Thyroid gland (tissue), 4 donors: ENCODE measurements around the gene RPGRIP1L. TPM values are rescaled to one million over a fixed set of nuclear protein-coding genes. Genes with fewer than 3 reads are reported as not detected.
A peak's percentile ranks its signal among the peaks of the same experiment; 100 is the strongest.

Experiments
- DNase-seq, 2 donors: peaks; one replicate each; pipeline ENCODE4 v3.0.0-alpha.2; 2019
- H3K27ac ChIP-seq, 3 donors: fragments of 200-600 bp; sonication (generic); 1 replicate in 2 of 3; 2 replicates in 1 of 3; pipeline ENCODE4 v1.5.1; 2016 to 2019; ENCODE audit warnings: mild to moderate bottlenecking in 1 of 3, moderate library complexity in 1 of 3
- H3K27me3 ChIP-seq: fragments of 200-600 bp; sonication (generic); one replicate; pipeline ENCODE4 v1.5.1; 2019
- H3K36me3 ChIP-seq, 2 donors: fragments of 200-600 bp; sonication (generic); one replicate each; pipeline ENCODE4 v1.5.1; 2016 to 2019
- H3K4me1 ChIP-seq, 2 donors: fragments of 200-600 bp; sonication (generic); one replicate each; pipeline ENCODE4 v1.5.1; 2017 to 2019
- H3K4me3 ChIP-seq, 3 donors: fragments of 200-600 bp; sonication (generic); replicated peaks in 1 of 3; 1 replicate in 2 of 3; 2 replicates in 1 of 3; pipeline ENCODE4 v1.5.1; 2016; ENCODE audit warnings: mild to moderate bottlenecking in 1 of 3
- H3K9me3 ChIP-seq: fragments of 200-600 bp; sonication (generic); one replicate; pipeline ENCODE4 v1.5.1; 2017
- POLR2A ChIP-seq, 2 donors: fragments of 450-650 bp; IDR thresholded peaks; one replicate each; pipeline ENCODE4 v1.6.1; 2017; ENCODE audit warnings: antibody characterized with exemption in 2 of 2, mild to moderate bottlenecking in 2 of 2, moderate library complexity in 1 of 2
- WGBS, 2 donors: methylation state at CpG; one replicate each; pipeline ENCODE4 v1.1.5; 2017; 5-methylcytosine and 5-hydroxymethylcytosine counted together
- intact Hi-C: fragments of 100-400 bp; cut with DNase I; formaldehyde crosslinking; loops from one replicate; pipeline ENCODE4 v1.15.1; 2023
- total RNA-seq, 4 donors: library from RNA; depleted of rRNA; stranded (reverse); fragments of >200 nt; gene quantifications; one replicate each; pipeline ENCODE4 v1.2.3, GENCODE V29; 2016
- TF ChIP-seq, protein P1 (sequence below), 6 experiments: fragments of 200-600 bp in 3 of 6; fragments of 450-650 bp in 3 of 6; sonication (generic) in 3 of 6; IDR thresholded peaks; one replicate each; pipeline ENCODE4 v1.5.1; 2016 to 2019; ENCODE audit warnings: antibody characterized with exemption in 6 of 6, mild to moderate bottlenecking in 2 of 6, inconsistent platforms in 1 of 6, moderate library complexity in 1 of 6

RPGRIP1L gene
- total RNA-seq, 4 donors from 2014 or later = 7.3 to 14.5 (median 11.0) TPM

DNA sequence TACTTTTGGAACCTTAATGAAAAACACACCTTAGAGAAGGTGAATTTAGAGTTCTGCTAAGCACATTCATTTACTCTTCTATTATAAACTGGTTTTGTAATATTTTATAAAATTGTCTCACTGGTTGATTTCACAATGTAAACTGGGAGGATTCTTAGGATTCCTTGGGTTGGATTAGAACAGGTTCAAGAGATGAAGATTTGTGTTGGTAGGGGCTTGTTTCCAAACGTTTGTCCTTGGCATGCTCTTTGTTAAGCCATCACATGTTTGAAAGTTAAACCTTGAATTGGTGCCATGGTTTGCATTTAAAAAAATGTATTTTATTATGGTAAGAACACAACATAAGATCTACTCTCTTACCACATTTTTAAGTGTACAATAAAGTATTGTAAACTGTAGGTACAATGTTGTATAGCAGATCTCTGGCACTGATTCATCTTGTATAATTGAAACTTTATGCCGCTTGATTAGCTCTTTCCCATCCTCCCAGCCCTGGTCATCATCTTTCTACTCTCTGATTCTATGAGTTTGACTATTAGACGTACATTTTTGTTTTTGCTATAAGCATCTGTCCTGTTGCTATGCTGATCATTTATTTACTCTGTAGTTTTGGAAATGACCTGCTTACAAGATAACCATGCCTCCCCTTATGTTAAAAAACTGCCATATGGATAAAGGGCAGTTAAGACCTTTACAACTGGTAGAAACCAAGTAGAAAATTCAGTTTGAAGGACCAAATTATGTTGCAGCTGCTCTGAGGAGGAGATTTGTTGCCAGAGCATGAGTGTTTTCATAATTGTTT is 9.9 kb upstream of the RPGRIP1L start:
- H3K4me3 ChIP-seq = no peak overlapping the region
- DNase-seq = no peak
- 63 to 67% methylated on average over 3 of the region's 3 CpGs for WGBS, 2 donors
- no peaks in the 10 kb centered on the region for H3K9me3 ChIP-seq
- intact Hi-C loops = no loop called here
- H3K27ac ChIP-seq = peak overlapping the region in 2 of 3 donors; percentile 1 to 34
- no peaks in the 10 kb centered on the region for H3K27me3 ChIP-seq
- H3K4me1 ChIP-seq = peaks cover 6 to 18% of the 10 kb centered on the region in 2 donors
- TF ChIP-seq, protein P1, sequence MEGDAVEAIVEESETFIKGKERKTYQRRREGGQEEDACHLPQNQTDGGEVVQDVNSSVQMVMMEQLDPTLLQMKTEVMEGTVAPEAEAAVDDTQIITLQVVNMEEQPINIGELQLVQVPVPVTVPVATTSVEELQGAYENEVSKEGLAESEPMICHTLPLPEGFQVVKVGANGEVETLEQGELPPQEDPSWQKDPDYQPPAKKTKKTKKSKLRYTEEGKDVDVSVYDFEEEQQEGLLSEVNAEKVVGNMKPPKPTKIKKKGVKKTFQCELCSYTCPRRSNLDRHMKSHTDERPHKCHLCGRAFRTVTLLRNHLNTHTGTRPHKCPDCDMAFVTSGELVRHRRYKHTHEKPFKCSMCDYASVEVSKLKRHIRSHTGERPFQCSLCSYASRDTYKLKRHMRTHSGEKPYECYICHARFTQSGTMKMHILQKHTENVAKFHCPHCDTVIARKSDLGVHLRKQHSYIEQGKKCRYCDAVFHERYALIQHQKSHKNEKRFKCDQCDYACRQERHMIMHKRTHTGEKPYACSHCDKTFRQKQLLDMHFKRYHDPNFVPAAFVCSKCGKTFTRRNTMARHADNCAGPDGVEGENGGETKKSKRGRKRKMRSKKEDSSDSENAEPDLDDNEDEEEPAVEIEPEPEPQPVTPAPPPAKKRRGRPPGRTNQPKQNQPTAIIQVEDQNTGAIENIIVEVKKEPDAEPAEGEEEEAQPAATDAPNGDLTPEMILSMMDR (IDR thresholded peaks at IDR 0.05) = no peak
- TF ChIP-seq POLR2A (IDR thresholded peaks at IDR 0.05) = no peak
- H3K36me3 ChIP-seq = no peaks in the 10 kb centered on the region

DNA sequence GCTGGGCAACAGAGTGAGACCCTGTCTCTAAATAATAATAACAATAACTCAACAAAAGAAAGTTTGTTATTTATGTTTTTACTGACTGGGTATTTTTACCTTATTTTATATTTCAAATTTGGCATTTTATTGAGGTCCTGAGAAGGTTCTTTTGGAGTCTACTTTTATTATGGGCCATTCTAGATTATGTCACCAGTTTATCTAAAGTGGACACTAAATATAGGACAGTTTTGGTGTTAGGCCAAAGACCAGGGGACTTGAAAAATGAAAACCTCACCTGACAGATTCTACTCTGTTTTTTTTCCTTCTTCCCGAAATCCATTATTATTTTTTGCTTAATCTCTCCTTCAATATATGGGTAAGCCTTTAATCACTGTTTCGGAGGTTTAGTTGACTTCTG is 8.4 kb upstream of the RPGRIP1L start:
- Histone ChIP-seq H3K27ac (no peak overlapping the region), H3K27me3 (no peaks in the 10 kb centered on the region), H3K36me3 (no peaks in the 10 kb centered on the region), H3K9me3 (no peaks in the 10 kb centered on the region), H3K4me1 (peaks cover 6 to 18% of the 10 kb centered on the region in 2 donors), H3K4me3 (no peak overlapping the region)
- DNase-seq = no peak
- intact Hi-C loops = no loop called here
- WGBS, 2 donors = 95 to 98% methylated on average over 2 of the region's 2 CpGs
- TF ChIP-seq, protein P1 (IDR thresholded peaks at IDR 0.05) = no peak
- no peak for TF ChIP-seq POLR2A (IDR thresholded peaks at IDR 0.05)

DNA sequence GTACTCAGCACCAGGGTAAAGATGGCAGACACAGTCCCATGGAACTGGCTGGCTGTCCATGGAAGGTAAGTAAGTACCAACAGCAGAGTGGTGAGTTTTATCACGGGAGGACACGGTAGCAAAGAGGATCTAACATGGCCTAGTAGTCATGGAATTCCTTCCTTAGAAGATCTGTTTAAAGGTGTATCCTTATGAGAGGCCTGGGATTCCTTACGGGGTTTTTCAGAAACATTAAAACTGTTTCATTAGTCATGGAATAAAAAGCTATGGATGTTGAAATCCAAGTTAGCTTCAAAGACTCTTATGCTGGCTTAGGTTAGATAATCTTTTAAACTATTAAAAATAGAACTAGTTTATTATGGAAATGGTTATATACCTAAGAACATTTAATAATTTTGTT is 7.7 kb upstream of the RPGRIP1L start:
- TF ChIP-seq, protein P1 (IDR thresholded peaks at IDR 0.05) = no peak
- no peak for TF ChIP-seq POLR2A (IDR thresholded peaks at IDR 0.05)
- intact Hi-C loops = no loop called here
- WGBS, 2 donors = 89 to 96% methylated on average over 3 of the region's 3 CpGs
- Histone ChIP-seq H3K36me3 (no peaks in the 10 kb centered on the region), H3K27me3 (no peaks in the 10 kb centered on the region), H3K27ac (no peak overlapping the region), H3K4me1 (peaks cover 6 to 18% of the 10 kb centered on the region in 2 donors), H3K9me3 (no peaks in the 10 kb centered on the region), H3K4me3 (no peak overlapping the region)
- DNase-seq = no peak

DNA sequence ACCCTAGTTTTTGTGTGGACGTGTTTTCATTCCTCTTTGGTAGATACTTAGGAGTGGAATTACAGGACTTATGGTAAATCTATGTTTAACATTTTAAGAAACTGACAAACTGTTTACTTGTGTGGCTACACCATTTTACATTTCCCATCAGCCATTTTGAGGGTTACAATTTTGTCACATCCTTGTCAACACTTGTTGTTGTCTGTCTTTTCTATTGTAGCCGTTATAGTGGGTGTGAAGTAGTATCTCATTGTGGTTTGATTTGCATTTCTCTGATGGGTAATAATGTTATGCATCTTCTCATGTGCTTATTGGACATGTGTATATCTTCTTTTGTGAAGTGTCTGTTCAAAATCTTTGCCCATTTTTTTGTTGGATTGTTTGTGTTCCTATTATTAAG is 4.8 kb upstream of the RPGRIP1L start:
- WGBS, 2 donors = 93 to 97% methylated on average over 2 of the region's 2 CpGs
- H3K9me3 ChIP-seq = no peaks in the 10 kb centered on the region
- DNase-seq = no peak
- peaks cover 9 to 18% of the 10 kb centered on the region in 2 donors for H3K4me1 ChIP-seq
- no peak overlapping the region for H3K4me3 ChIP-seq
- intact Hi-C loops = no loop called here
- no peaks in the 10 kb centered on the region for H3K27me3 ChIP-seq
- no peaks in the 10 kb centered on the region for H3K36me3 ChIP-seq
- TF ChIP-seq, protein P1 (IDR thresholded peaks at IDR 0.05) = no peak
- no peak for TF ChIP-seq POLR2A (IDR thresholded peaks at IDR 0.05)
- H3K27ac ChIP-seq = no peak overlapping the region

DNA sequence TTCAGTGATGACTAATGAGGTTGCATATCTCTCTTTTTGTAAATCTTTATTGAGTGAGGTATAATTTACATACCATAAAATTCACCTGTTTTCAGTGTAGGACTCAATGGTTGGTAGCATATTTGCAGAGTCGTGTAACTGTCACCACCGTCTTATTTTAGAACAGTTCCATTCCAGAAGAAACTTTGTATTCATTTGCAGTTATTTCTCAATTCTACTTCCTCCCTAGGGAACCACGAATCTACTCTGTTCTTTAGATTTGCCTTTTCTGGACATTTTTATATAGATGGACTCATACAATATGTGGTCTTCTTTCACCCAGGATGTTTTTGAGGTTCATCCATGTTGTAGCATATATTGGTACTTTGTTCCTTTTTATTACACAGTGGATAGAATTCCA is 4.0 kb upstream of the RPGRIP1L start:
- no peak for TF ChIP-seq POLR2A (IDR thresholded peaks at IDR 0.05)
- TF ChIP-seq, protein P1 (IDR thresholded peaks at IDR 0.05) = no peak
- peaks cover 9 to 16% of the 10 kb centered on the region in 2 donors for H3K4me1 ChIP-seq
- no peak overlapping the region for H3K27ac ChIP-seq
- no peaks in the 10 kb centered on the region for H3K27me3 ChIP-seq
- no peak for DNase-seq
- H3K9me3 ChIP-seq = no peaks in the 10 kb centered on the region
- no peaks in the 10 kb centered on the region for H3K36me3 ChIP-seq
- 78% methylated on average over 3 of the region's 3 CpGs for whole genome bisulfite sequencing, 2 donors
- H3K4me3 ChIP-seq = no peak overlapping the region
- intact Hi-C loops = no loop called here
